Naive B cell (primary cell): ENCODE measurements around the gene CXorf49B. TPM values are rescaled to one million over a fixed set of nuclear protein-coding genes. Genes with fewer than 3 reads are reported as not detected.
"Not testable (repeated sequence)": the region's sequence is repeated elsewhere in the genome, so short reads cannot be mapped to it uniquely, and the experiment has no call there.

Experiments used
- ATAC-seq, 2 donors: fragments of 150-1000 bp; cut with Tn5 transposase; 2 replicates each; pipeline ENCODE4 v1.10.0; 2021; ENCODE audit warnings: low read depth in 2 of 2, mild to moderate bottlenecking in 2 of 2, moderate library complexity in 2 of 2
- DNase-seq: peaks from one replicate; pipeline ENCODE4 v3.0.0; 2022
- H3K27ac Mint-ChIP-seq, 6 donors: one replicate each; pipeline ENCODE4 v1.8.0; 2020 to 2022; ENCODE audit warnings: mild to moderate bottlenecking in 6 of 6, mixed read lengths in 6 of 6, moderate library complexity in 5 of 6, inconsistent platforms in 2 of 6
- H3K27me3 Mint-ChIP-seq, 3 donors: one replicate each; pipeline ENCODE4 v1.8.0; 2021 to 2022; ENCODE audit warnings: mixed read lengths in 3 of 3, mild to moderate bottlenecking in 1 of 3
- H3K36me3 Mint-ChIP-seq, 2 donors: one replicate each; pipeline ENCODE4 v1.8.0; 2020 to 2022; ENCODE audit warnings: mixed read lengths in 2 of 2, inconsistent platforms in 1 of 2, mild to moderate bottlenecking in 1 of 2
- H3K4me1 Mint-ChIP-seq, 3 donors: one replicate each; pipeline ENCODE4 v1.8.0; 2020 to 2022; ENCODE audit warnings: mixed read lengths in 3 of 3, inconsistent platforms in 1 of 3, mild to moderate bottlenecking in 1 of 3, moderate library complexity in 1 of 3
- H3K4me3 Mint-ChIP-seq, 8 donors: one replicate each; pipeline ENCODE4 v1.8.0; 2020 to 2022; ENCODE audit warnings: mild to moderate bottlenecking in 8 of 8, mixed read lengths in 8 of 8, moderate library complexity in 8 of 8, inconsistent platforms in 2 of 8
- H3K9me3 Mint-ChIP-seq, 7 donors: one replicate each; pipeline ENCODE4 v1.8.0; 2020 to 2022; ENCODE audit warnings: mixed read lengths in 7 of 7, mild to moderate bottlenecking in 5 of 7, inconsistent platforms in 2 of 7, moderate library complexity in 1 of 7
- polyA plus RNA-seq, 6 donors: library from polyadenylated mRNA; unstranded; fragments of 300-500 nt; fragmentation: Illumina TruSeq; gene quantifications; one replicate each; pipeline ENCODE4 v1.2.3, GENCODE V29; 2021; ENCODE audit warnings: low read depth in 6 of 6

The CXorf49B gene
- polyA plus RNA-seq, 6 donors from 2014 or later = not detected

- H3K27me3 Mint-ChIP-seq, DNase-seq, H3K36me3 Mint-ChIP-seq, H3K4me3 Mint-ChIP-seq, H3K4me1 Mint-ChIP-seq, H3K9me3 Mint-ChIP-seq, H3K27ac Mint-ChIP-seq: not testable (repeated sequence)
- peak; percentile 11 to 51 for ATAC-seq
Observed at GRCh38 chrX:71783569-71784347, 20.6 kb downstream of the CXorf49B start.

- H3K27ac Mint-ChIP-seq, H3K4me3 Mint-ChIP-seq, H3K36me3 Mint-ChIP-seq, DNase-seq, H3K9me3 Mint-ChIP-seq, H3K4me1 Mint-ChIP-seq, H3K27me3 Mint-ChIP-seq: not testable (repeated sequence)
- peak; percentile 63 to 66 for ATAC-seq
Observed at GRCh38 chrX:71784348-71784983, 21.3 kb downstream of the CXorf49B start.

- not testable (repeated sequence) for H3K4me3 Mint-ChIP-seq, H3K36me3 Mint-ChIP-seq, DNase-seq
Observed at GRCh38 chrX:71806450-71806849, 43.3 kb downstream of the CXorf49B start.

GRCh38 chrX:71809886-71810285 is 46.7 kb downstream of the CXorf49B start:
- Mint-ChIP-seq H3K27me3 (peaks cover 0 to 6% (median 0%) of the 10 kb centered on the region in 3 donors), H3K27ac (no peak overlapping the region), H3K4me3 (no peak overlapping the region), H3K9me3 (peaks cover 0 to 17% (median 7%) of the 10 kb centered on the region in 7 donors), H3K36me3 (no peaks in the 10 kb centered on the region), H3K4me1 (no peaks in the 10 kb centered on the region)
- DNase-seq (no peak), ATAC-seq (no peak)

More at GRCh38 chrX:71806450-71806849, 43.3 kb downstream of the CXorf49B start:
- not testable (repeated sequence) for H3K4me1 Mint-ChIP-seq, H3K27me3 Mint-ChIP-seq, H3K27ac Mint-ChIP-seq, ATAC-seq
- H3K9me3 Mint-ChIP-seq = peaks cover 0 to 25% (median 9%) of the 10 kb centered on the region in 7 donors

- no peak for DNase-seq
- H3K4me1 Mint-ChIP-seq = no peaks in the 10 kb centered on the region
- peaks cover 0 to 1% (median 0%) of the 10 kb centered on the region in 3 donors for H3K27me3 Mint-ChIP-seq
- H3K9me3 Mint-ChIP-seq = peaks cover 0 to 6% (median under 1%) of the 10 kb centered on the region in 7 donors
- no peak overlapping the region for H3K27ac Mint-ChIP-seq
- H3K4me3 Mint-ChIP-seq = no peak overlapping the region
- no peak for ATAC-seq
- no peaks in the 10 kb centered on the region for H3K36me3 Mint-ChIP-seq
Observed at GRCh38 chrX:71814123-71814912, 51.2 kb downstream of the CXorf49B start.

GRCh38 chrX:71815121-71815905 is 52.2 kb downstream of the CXorf49B start:
- Mint-ChIP-seq H3K27me3 (peaks cover 0 to 5% (median 0%) of the 10 kb centered on the region in 3 donors), H3K27ac (no peak overlapping the region), H3K4me1 (no peaks in the 10 kb centered on the region), H3K9me3 (peaks cover 0 to 8% (median 0%) of the 10 kb centered on the region in 7 donors), H3K36me3 (no peaks in the 10 kb centered on the region), H3K4me3 (no peak overlapping the region)
- ATAC-seq = no peak
- no peak for DNase-seq

GRCh38 chrX:71815906-71816156 is 52.7 kb downstream of the CXorf49B start:
- H3K4me3 Mint-ChIP-seq = no peak overlapping the region
- no peaks in the 10 kb centered on the region for H3K4me1 Mint-ChIP-seq
- H3K27me3 Mint-ChIP-seq = peaks cover 0 to 5% (median 0%) of the 10 kb centered on the region in 3 donors
- H3K27ac Mint-ChIP-seq = no peak overlapping the region
- ATAC-seq = no peak
- H3K36me3 Mint-ChIP-seq = no peaks in the 10 kb centered on the region
- H3K9me3 Mint-ChIP-seq = peaks cover 0 to 9% (median 0%) of the 10 kb centered on the region in 7 donors
- no peak for DNase-seq

Other genes starting within 250 kb of the CXorf49B start
- 10 to 100 TPM; 17.5 to 39.7 (median 29.0) TPM for gene OGT, start 230.2 kb upstream of the CXorf49B start, polyA plus RNA-seq
- gene GCNA, start 184.9 kb upstream of the CXorf49B start, polyA plus RNA-seq = under 1 TPM in 3 of 6 donors, not detected in 3; 0.16 to 0.52 (median 0.19) TPM
- 1 to 10 TPM in 4 of 6 donors, under 1 TPM in 1, not detected in 1; 0.93 to 5.5 (median 1.9) TPM for gene CXCR3, start 144.8 kb upstream of the CXorf49B start, polyA plus RNA-seq
- not detected for gene CXorf49, start 45.1 kb upstream of the CXorf49B start, polyA plus RNA-seq
- gene NHSL2, start 147.5 kb downstream of the CXorf49B start, polyA plus RNA-seq = under 1 TPM in 4 of 6 donors, not detected in 2; 0.25 to 0.48 (median 0.30) TPM